SK-N-SH (cell line): ENCODE data around the gene MFSD11. TPM values are rescaled to one million over a fixed set of nuclear protein-coding genes. Genes with fewer than 3 reads are reported as not detected.

Experiments
- CTCF ChIA-PET: fragments of 300-600, 350-600 bp; formaldehyde crosslinking; extraction: SDS; loops from one replicate; lab custom pipeline; 2021; lab: Yijun Ruan, JAX
- POLR2A ChIA-PET: fragments of 350-600 bp; sonication (Branson Sonifier 250); formaldehyde crosslinking; extraction: SDS; loops from one replicate; lab custom pipeline; 2020; ENCODE audit warnings: antibody characterized with exemption, inconsistent platforms; lab: Yijun Ruan, JAX
- DNase-seq: peaks from one replicate; pipeline ENCODE4 v3.0.0; 2012
- H2AFZ ChIP-seq: fragments of 200-600 bp; sonication (generic); 2 replicates; pipeline ENCODE4 v1.8.1; 2016; ENCODE audit warnings: antibody characterized with exemption, mild to moderate bottlenecking, low read depth
- H3F3A ChIP-seq: fragments of 200-600 bp; sonication (generic); replicated peaks from 2 replicates; pipeline ENCODE3; 2016; ENCODE audit warnings: antibody characterized with exemption, mild to moderate bottlenecking; ENCODE audit not compliant: insufficient read depth
- H3K27ac ChIP-seq, 2 experiments: fragments of 200-500 bp in 1 of 2; fragments of 200-600 bp in 1 of 2; sonication (Bioruptor generic) in 1 of 2; sonication (generic), shearing (Covaris generic) in 1 of 2; 2 replicates each; pipeline versions ENCODE4 v1.5.1 to v1.6.1; 2014 to 2016; ENCODE audit warnings: low read depth in 2 of 2, inconsistent platforms in 1 of 2, low read length in 1 of 2, mild to moderate bottlenecking in 1 of 2, mixed read lengths in 1 of 2
- H3K27me3 ChIP-seq: fragments of 200-600 bp; sonication (generic), shearing (Covaris generic); 2 replicates; pipeline ENCODE4 v1.6.1; 2016; ENCODE audit warnings: mixed run types; ENCODE audit not compliant: insufficient read depth
- H3K36me3 ChIP-seq, 2 experiments: fragments of 200-500 bp in 1 of 2; fragments of 200-600 bp in 1 of 2; sonication (Bioruptor generic) in 1 of 2; sonication (generic) in 1 of 2; replicated peaks in 1 of 2; 2 replicates each; pipeline versions ENCODE3 to v1.5.1; 2014 to 2016; ENCODE audit warnings: low read length in 1 of 2, mild to moderate bottlenecking in 1 of 2; ENCODE audit not compliant: insufficient read depth in 2 of 2, control insufficient read depth in 1 of 2
- H3K4me1 ChIP-seq, 2 experiments: fragments of 200-500 bp in 1 of 2; fragments of 200-600 bp in 1 of 2; sonication (Bioruptor generic) in 1 of 2; sonication (generic), shearing (Covaris generic) in 1 of 2; 2 replicates each; pipeline versions ENCODE4 v1.5.1 to v1.6.1; 2014 to 2016; ENCODE audit warnings: low read depth in 1 of 2, low read length in 1 of 2, mixed run types in 1 of 2; ENCODE audit not compliant: insufficient read depth in 2 of 2, control insufficient read depth in 1 of 2
- H3K4me2 ChIP-seq: fragments of 200-600 bp; sonication (generic), shearing (Covaris generic); 2 replicates; pipeline ENCODE4 v1.6.1; 2017; ENCODE audit warnings: mixed run types
- H3K4me3 ChIP-seq, 2 experiments: fragments of 200-500 bp in 1 of 2; fragments of 200-600 bp in 1 of 2; sonication (Bioruptor generic) in 1 of 2; sonication (generic), shearing (Covaris generic) in 1 of 2; 2 replicates each; pipeline versions ENCODE4 v1.5.1 to v1.8.1; 2014 to 2016; ENCODE audit warnings: low read depth in 2 of 2, inconsistent platforms in 1 of 2, low read length in 1 of 2, mild to moderate bottlenecking in 1 of 2, mixed read lengths in 1 of 2, moderate library complexity in 1 of 2
- H3K79me2 ChIP-seq: fragments of 200-600 bp; sonication (generic); 2 replicates; pipeline ENCODE4 v1.8.1; 2017; ENCODE audit warnings: mild to moderate bottlenecking; ENCODE audit not compliant: insufficient read depth
- H3K9ac ChIP-seq: fragments of 200-600 bp; sonication (generic); 2 replicates; pipeline ENCODE4 v1.6.1; 2017; ENCODE audit warnings: mixed run types
- H3K9me2 ChIP-seq: fragments of 200-600 bp; sonication (generic); 2 replicates; pipeline ENCODE4 v1.6.1; 2017; ENCODE audit warnings: mixed run types
- H3K9me3 ChIP-seq: fragments of 200-600 bp; sonication (generic); 2 replicates; pipeline ENCODE4 v1.6.1; 2017; ENCODE audit warnings: mixed run types, mild to moderate bottlenecking, moderate library complexity
- H4K20me1 ChIP-seq: fragments of 200-600 bp; sonication (generic); 2 replicates; pipeline ENCODE4 v1.6.1; 2017; ENCODE audit warnings: mild to moderate bottlenecking, mixed run types; ENCODE audit not compliant: insufficient read depth
- EP300 ChIP-seq, 2 experiments: IDR thresholded peaks; 2 replicates each; pipeline versions ENCODE4 v1.4.0 to v1.6.1; 2012; ENCODE audit warnings: borderline replicate concordance in 1 of 2, low read depth in 1 of 2, low read length in 1 of 2
- EZH2phosphoT487 ChIP-seq: fragments of 200-600 bp; sonication (generic); IDR thresholded peaks from 2 replicates; pipeline ENCODE4 v1.6.1; 2017; ENCODE audit warnings: low read depth, mixed run types, mild to moderate bottlenecking, antibody characterized with exemption, moderate library complexity, borderline replicate concordance
- FOSL2 ChIP-seq: IDR thresholded peaks from 2 replicates; pipeline ENCODE4 v1.4.0; 2012; ENCODE audit warnings: low read depth, mild to moderate bottlenecking, moderate library complexity, borderline replicate concordance
- FOXJ3 ChIP-seq: sonication (generic); formaldehyde crosslinking; IDR thresholded peaks from 2 replicates; pipeline ENCODE4 v1.5.1; 2020; ENCODE audit warnings: mild to moderate bottlenecking, missing genetic modification reagents
- GATA2 ChIP-seq: sonication (generic); formaldehyde crosslinking; IDR thresholded peaks from 2 replicates; pipeline ENCODE4 v1.5.0; 2020; ENCODE audit warnings: mild to moderate bottlenecking, missing genetic modification reagents
- JUND ChIP-seq: IDR thresholded peaks from 2 replicates; pipeline ENCODE4 v1.4.0; 2012
- NFIC ChIP-seq: IDR thresholded peaks from 2 replicates; pipeline ENCODE4 v1.4.0; 2012; ENCODE audit warnings: borderline replicate concordance
- POLR2AphosphoS5 ChIP-seq: IDR thresholded peaks from 2 replicates; pipeline ENCODE4 v1.6.1; 2012; ENCODE audit warnings: low read depth, low read length
- RXRA ChIP-seq: IDR thresholded peaks from 2 replicates; pipeline ENCODE4 v1.4.0; 2012; ENCODE audit warnings: low read depth, mild to moderate bottlenecking, borderline replicate concordance
- TAF1 ChIP-seq: IDR thresholded peaks from 2 replicates; pipeline ENCODE4 v1.6.1; 2012; ENCODE audit warnings: low read depth, mild to moderate bottlenecking, low read length, moderate library complexity, borderline replicate concordance
- TCF12 ChIP-seq: IDR thresholded peaks from 2 replicates; pipeline ENCODE4 v1.4.0; 2012
- YY1 ChIP-seq: IDR thresholded peaks from 2 replicates; pipeline ENCODE4 v1.4.0; 2012; ENCODE audit warnings: low read depth, mild to moderate bottlenecking
- polyA plus RNA-seq, 3 experiments: library from polyadenylated mRNA; depleted of rRNA; stranded (reverse); fragments of >200 nt; gene quantifications; 2 replicates each; pipeline ENCODE4 v1.2.3, GENCODE V29; 2012
- TF ChIP-seq, protein P1 (sequence below): IDR thresholded peaks from 2 replicates; pipeline ENCODE4 v1.6.1; 2012; ENCODE audit warnings: mild to moderate bottlenecking, low read depth, low read length, moderate library complexity
- TF ChIP-seq, protein P2 (sequence below): IDR thresholded peaks from 2 replicates; pipeline ENCODE4 v1.4.0; 2012; ENCODE audit warnings: low read depth, borderline replicate concordance
- TF ChIP-seq, protein P3 (sequence below): fragments of 150-350 bp; IDR thresholded peaks from 2 replicates; pipeline ENCODE4 v1.6.1; 2016; ENCODE audit warnings: mild to moderate bottlenecking, low read depth, low read length
- TF ChIP-seq, protein P4 (sequence below): IDR thresholded peaks from 2 replicates; pipeline ENCODE4 v1.4.0; 2012; ENCODE audit warnings: low read depth
- TF ChIP-seq, protein P5 (sequence below): IDR thresholded peaks from 2 replicates; pipeline ENCODE4; 2012

MFSD11 gene
- polyA plus RNA-seq, 1 of the 3 experiments (the other 2 are of a cell fraction) = 22.7 TPM

DNA sequence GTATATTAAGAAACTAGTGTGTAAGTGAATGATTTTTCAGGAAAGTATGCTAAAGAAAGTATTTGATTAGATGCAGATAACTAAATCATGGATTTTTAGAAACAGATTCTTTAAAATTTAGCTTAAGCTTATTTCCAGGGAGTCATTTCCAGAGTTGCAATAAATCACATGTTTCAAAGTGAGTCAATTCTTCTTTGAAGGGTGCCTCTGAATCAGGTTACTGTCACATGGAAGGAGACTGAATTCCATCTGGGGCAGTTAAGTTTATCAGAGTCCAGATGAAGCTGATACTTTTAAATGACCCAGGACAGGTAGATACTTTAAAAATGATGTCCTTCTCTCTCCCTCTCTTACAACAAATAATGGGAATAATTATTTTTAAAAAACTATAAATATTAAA is 5.0 kb downstream of the MFSD11 start:
- no peak for DNase-seq
- CTCF ChIA-PET = interaction anchor here (0.6 to 1.7 kb wide), 4 partner anchors 26 to 184 kb away, joined by 3 to 5 read pairs (median 4); partner anchors contain the start of gene MGAT5B

More for the DNA sequence above, 5.0 kb downstream of the MFSD11 start:
- H3K9me2 ChIP-seq = no peaks in the 10 kb centered on the region
- H3K4me3 ChIP-seq = no peak overlapping the region
- H3K9ac ChIP-seq = no peak overlapping the region
- H2AFZ ChIP-seq = no peak overlapping the region
- POLR2A ChIA-PET = no interaction called here
- no peaks in the 10 kb centered on the region for H3K27me3 ChIP-seq
- H3K9me3 ChIP-seq = no peaks in the 10 kb centered on the region
- peak overlapping the region in 1 of 2 experiments; percentile 23; a peak in 1 of 4 replicates for H3K27ac ChIP-seq
- no peaks in the 10 kb centered on the region for H4K20me1 ChIP-seq
- H3K4me2 ChIP-seq = no peak overlapping the region
- H3K79me2 ChIP-seq = peaks cover 34% of the 10 kb centered on the region
- peaks cover 11 to 14% of the 10 kb centered on the region in 2 experiments; a peak in 3 of 4 replicates for H3K4me1 ChIP-seq
- H3K36me3 ChIP-seq = peaks cover 38 to 49% of the 10 kb centered on the region in 2 experiments
- TF ChIP-seq JUND = peak; percentile 39
- no peak for TF ChIP-seq NFIC
- no peak for TF ChIP-seq YY1
- TF ChIP-seq, protein P1, sequence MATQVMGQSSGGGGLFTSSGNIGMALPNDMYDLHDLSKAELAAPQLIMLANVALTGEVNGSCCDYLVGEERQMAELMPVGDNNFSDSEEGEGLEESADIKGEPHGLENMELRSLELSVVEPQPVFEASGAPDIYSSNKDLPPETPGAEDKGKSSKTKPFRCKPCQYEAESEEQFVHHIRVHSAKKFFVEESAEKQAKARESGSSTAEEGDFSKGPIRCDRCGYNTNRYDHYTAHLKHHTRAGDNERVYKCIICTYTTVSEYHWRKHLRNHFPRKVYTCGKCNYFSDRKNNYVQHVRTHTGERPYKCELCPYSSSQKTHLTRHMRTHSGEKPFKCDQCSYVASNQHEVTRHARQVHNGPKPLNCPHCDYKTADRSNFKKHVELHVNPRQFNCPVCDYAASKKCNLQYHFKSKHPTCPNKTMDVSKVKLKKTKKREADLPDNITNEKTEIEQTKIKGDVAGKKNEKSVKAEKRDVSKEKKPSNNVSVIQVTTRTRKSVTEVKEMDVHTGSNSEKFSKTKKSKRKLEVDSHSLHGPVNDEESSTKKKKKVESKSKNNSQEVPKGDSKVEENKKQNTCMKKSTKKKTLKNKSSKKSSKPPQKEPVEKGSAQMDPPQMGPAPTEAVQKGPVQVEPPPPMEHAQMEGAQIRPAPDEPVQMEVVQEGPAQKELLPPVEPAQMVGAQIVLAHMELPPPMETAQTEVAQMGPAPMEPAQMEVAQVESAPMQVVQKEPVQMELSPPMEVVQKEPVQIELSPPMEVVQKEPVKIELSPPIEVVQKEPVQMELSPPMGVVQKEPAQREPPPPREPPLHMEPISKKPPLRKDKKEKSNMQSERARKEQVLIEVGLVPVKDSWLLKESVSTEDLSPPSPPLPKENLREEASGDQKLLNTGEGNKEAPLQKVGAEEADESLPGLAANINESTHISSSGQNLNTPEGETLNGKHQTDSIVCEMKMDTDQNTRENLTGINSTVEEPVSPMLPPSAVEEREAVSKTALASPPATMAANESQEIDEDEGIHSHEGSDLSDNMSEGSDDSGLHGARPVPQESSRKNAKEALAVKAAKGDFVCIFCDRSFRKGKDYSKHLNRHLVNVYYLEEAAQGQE = no peak
- no peak for TF ChIP-seq TAF1
- no peak for TF ChIP-seq GATA2 (CRISPR knock-in tag)
- TF ChIP-seq FOSL2 = 0 out of 2 replicates have a peak, but pooled peaks have one; percentile 37
- TF ChIP-seq, protein P2, sequence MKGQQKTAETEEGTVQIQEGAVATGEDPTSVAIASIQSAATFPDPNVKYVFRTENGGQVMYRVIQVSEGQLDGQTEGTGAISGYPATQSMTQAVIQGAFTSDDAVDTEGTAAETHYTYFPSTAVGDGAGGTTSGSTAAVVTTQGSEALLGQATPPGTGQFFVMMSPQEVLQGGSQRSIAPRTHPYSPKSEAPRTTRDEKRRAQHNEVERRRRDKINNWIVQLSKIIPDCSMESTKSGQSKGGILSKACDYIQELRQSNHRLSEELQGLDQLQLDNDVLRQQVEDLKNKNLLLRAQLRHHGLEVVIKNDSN = no peak
- TF ChIP-seq, protein P3, sequence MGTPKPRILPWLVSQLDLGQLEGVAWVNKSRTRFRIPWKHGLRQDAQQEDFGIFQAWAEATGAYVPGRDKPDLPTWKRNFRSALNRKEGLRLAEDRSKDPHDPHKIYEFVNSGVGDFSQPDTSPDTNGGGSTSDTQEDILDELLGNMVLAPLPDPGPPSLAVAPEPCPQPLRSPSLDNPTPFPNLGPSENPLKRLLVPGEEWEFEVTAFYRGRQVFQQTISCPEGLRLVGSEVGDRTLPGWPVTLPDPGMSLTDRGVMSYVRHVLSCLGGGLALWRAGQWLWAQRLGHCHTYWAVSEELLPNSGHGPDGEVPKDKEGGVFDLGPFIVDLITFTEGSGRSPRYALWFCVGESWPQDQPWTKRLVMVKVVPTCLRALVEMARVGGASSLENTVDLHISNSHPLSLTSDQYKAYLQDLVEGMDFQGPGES = no peak
- TF ChIP-seq TCF12 = 0 out of 2 replicates have a peak, but pooled peaks have one; percentile 44
- TF ChIP-seq RXRA = no peak
- no peak for TF ChIP-seq FOXJ3 (CRISPR knock-in tag)
- TF ChIP-seq EZH2phosphoT487 = no peak
- TF ChIP-seq, protein P4, sequence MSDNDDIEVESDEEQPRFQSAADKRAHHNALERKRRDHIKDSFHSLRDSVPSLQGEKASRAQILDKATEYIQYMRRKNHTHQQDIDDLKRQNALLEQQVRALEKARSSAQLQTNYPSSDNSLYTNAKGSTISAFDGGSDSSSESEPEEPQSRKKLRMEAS = peak; percentile 48; the same call in 1 of the 2 replicates
- no peak; the same call in 1 of the 2 replicates for TF ChIP-seq POLR2AphosphoS5
- TF ChIP-seq, protein P5, sequence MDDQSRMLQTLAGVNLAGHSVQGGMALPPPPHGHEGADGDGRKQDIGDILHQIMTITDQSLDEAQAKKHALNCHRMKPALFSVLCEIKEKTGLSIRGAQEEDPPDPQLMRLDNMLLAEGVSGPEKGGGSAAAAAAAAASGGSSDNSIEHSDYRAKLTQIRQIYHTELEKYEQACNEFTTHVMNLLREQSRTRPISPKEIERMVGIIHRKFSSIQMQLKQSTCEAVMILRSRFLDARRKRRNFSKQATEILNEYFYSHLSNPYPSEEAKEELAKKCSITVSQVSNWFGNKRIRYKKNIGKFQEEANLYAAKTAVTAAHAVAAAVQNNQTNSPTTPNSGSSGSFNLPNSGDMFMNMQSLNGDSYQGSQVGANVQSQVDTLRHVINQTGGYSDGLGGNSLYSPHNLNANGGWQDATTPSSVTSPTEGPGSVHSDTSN = peak; percentile 86
- TF ChIP-seq EP300 (IDR thresholded peaks at IDR 0.05; ENCODE audit: borderline replicate concordance in 1 of 2, low read depth in 1 of 2, low read length in 1 of 2) = peak in 1 of 2 experiments; percentile 20; a peak in 1 of 4 replicates
- peaks cover 17% of the 10 kb centered on the region for H3F3A ChIP-seq
